Nephron progenitor cell (in vitro differentiated cells): ENCODE measurements around the gene ERFE.
A peak's percentile ranks its signal among the peaks of the same experiment; 100 is the strongest.

Experiments
- DNase-seq: peaks from one replicate; pipeline ENCODE4 v3.0.0; 2021
- H3K27ac Mint-ChIP-seq: 2 replicates; pipeline ENCODE4 v1.8.0; 2021; ENCODE audit warnings: mild to moderate bottlenecking, moderate library complexity, mixed read lengths
- H3K27me3 Mint-ChIP-seq: 2 replicates; pipeline ENCODE4 v1.8.0; 2021; ENCODE audit warnings: mild to moderate bottlenecking, low read depth, mixed read lengths; ENCODE audit not compliant: poor library complexity
- H3K36me3 Mint-ChIP-seq: 2 replicates; pipeline ENCODE4 v1.8.0; 2021; ENCODE audit warnings: low read depth, mixed read lengths
- H3K4me1 Mint-ChIP-seq: 2 replicates; pipeline ENCODE4 v1.8.0; 2021; ENCODE audit warnings: mixed read lengths
- H3K4me3 Mint-ChIP-seq: 2 replicates; pipeline ENCODE4 v1.8.0; 2021; ENCODE audit warnings: mild to moderate bottlenecking, moderate library complexity, mixed read lengths
- H3K9me3 Mint-ChIP-seq: 2 replicates; pipeline ENCODE4 v1.8.0; 2021; ENCODE audit warnings: mild to moderate bottlenecking, moderate library complexity, mixed read lengths
- CTCF ChIP-seq: fragments of 200-600 bp; sonication (generic); IDR thresholded peaks from 2 replicates; pipeline ENCODE4 v1.5.0; 2021; ENCODE audit warnings: antibody characterized with exemption

Gene ERFE

GRCh38 chr2:238117199-238118154, 41.3 kb upstream of the ERFE start:
- DNase-seq = no peak
- TF ChIP-seq CTCF = no peak
- Mint-ChIP-seq H3K27ac (no peak overlapping the region), H3K4me1 (peaks cover 4% of the 10 kb centered on the region), H3K9me3 (peaks cover 25% of the 10 kb centered on the region), H3K36me3 (peaks cover 15% of the 10 kb centered on the region), H3K4me3 (no peak overlapping the region), H3K27me3 (peaks cover 37% of the 10 kb centered on the region)

GRCh38 chr2:238119756-238120462, 38.9 kb upstream of the ERFE start:
- Mint-ChIP-seq H3K4me3 (no peak overlapping the region), H3K27ac (no peak overlapping the region), H3K27me3 (peaks cover 39% of the 10 kb centered on the region), H3K9me3 (peaks cover 7% of the 10 kb centered on the region), H3K36me3 (no peaks in the 10 kb centered on the region), H3K4me1 (peaks cover 4% of the 10 kb centered on the region)
- DNase-seq = no peak
- no peak for TF ChIP-seq CTCF

GRCh38 chr2:238120463-238121298, 38.1 kb upstream of the ERFE start:
- Mint-ChIP-seq H3K9me3 (peaks cover 7% of the 10 kb centered on the region), H3K27ac (no peak overlapping the region), H3K27me3 (peaks cover 39% of the 10 kb centered on the region), H3K36me3 (no peaks in the 10 kb centered on the region), H3K4me1 (peaks cover 4% of the 10 kb centered on the region), H3K4me3 (no peak overlapping the region)
- DNase-seq = peak; percentile 78
- peak; percentile 30 for TF ChIP-seq CTCF

- Mint-ChIP-seq H3K9me3 (peaks cover 7% of the 10 kb centered on the region), H3K4me1 (peaks cover 4% of the 10 kb centered on the region), H3K36me3 (no peaks in the 10 kb centered on the region), H3K4me3 (no peak overlapping the region), H3K27me3 (peaks cover 34% of the 10 kb centered on the region), H3K27ac (no peak overlapping the region)
- no peak for TF ChIP-seq CTCF
- no peak for DNase-seq
Observed at GRCh38 chr2:238121511-238122286, 37.1 kb upstream of the ERFE start.
